Measurements from ENCODE around the gene CRYGB. TPM values are rescaled to one million over a fixed set of nuclear protein-coding genes. Genes with fewer than 3 reads are reported as not detected.

Gene CRYGB
- total and polyA plus RNA-seq, 2 of the 13 experiments (the other 11 are each of a cell fraction or from before 2014, with no cell fraction given) = not detected

DNA sequence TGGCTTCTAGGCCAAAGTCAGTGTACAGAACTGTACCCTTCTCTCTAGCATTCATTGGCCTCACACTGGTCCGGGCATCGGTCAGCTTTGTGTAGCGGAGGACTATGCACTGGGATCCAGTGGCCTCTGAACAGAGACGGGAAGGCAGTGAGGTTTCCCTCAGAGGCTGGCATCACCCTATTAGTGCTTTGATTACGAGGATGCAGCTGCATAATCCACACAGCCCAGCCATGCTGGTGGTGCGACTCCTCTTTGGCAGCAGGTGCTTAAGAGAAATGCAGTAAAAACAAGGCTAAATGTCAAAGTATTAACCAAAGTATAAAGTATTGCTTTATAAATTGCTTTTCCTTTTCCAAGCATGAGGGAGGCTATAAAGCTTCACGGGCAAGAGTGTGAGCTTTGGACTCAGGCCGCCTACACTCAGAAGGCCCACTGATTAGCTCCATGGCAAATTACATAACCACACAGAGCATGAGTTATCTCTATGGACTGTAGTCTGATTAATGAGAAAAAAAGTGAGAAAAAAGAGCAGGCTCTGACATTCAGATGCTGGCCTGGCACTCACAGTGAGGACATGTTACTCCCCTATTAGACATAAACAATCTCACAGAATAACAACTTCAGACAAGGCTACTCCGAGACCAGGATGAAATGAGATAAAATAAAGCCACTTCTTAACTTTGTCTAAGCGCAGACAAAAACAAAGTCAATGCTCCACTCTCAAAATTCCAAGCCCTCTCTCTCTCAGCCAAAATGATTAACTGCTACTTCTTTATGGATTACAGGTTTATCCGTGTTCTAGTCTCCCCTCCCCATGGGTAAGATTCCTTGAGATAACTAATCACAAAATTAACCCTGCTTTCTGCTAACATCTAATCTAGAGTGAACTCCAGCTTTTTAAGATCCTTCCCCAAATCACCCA lies 9.9 kb downstream of the CRYGB start (continued):
- TF ChIP-seq, protein P1, sequence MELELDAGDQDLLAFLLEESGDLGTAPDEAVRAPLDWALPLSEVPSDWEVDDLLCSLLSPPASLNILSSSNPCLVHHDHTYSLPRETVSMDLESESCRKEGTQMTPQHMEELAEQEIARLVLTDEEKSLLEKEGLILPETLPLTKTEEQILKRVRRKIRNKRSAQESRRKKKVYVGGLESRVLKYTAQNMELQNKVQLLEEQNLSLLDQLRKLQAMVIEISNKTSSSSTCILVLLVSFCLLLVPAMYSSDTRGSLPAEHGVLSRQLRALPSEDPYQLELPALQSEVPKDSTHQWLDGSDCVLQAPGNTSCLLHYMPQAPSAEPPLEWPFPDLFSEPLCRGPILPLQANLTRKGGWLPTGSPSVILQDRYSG (CRISPR knock-in tag; IDR thresholded peaks at IDR 0.05) = no peak
- TF ChIP-seq ZNF333 (CRISPR knock-in tag; IDR thresholded peaks at IDR 0.05; ENCODE audit: borderline replicate concordance) = no peak
- TF ChIP-seq PTBP1 (IDR thresholded peaks at IDR 0.05; ENCODE audit: low read depth, low read length, poor library complexity, severe bottlenecking) = no peak
- no peak for TF ChIP-seq KMT2A (CRISPR knock-in tag; IDR thresholded peaks at IDR 0.05)
- TF ChIP-seq SAP130 (CRISPR knock-in tag; IDR thresholded peaks at IDR 0.05; ENCODE audit: low read depth) = peak; percentile 66
- TF ChIP-seq ZNF337 (CRISPR knock-in tag; IDR thresholded peaks at IDR 0.05; ENCODE audit: borderline replicate concordance, low read depth) = no peak
- TF ChIP-seq RARG (CRISPR knock-in tag; IDR thresholded peaks at IDR 0.05; ENCODE audit: low read depth) = no peak
- TF ChIP-seq, protein P2, sequence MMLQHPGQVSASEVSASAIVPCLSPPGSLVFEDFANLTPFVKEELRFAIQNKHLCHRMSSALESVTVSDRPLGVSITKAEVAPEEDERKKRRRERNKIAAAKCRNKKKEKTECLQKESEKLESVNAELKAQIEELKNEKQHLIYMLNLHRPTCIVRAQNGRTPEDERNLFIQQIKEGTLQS (CRISPR knock-in tag; IDR thresholded peaks at IDR 0.05) = no peak
- no peak; the same call in 1 of the 2 replicates for TF ChIP-seq GATA4 (IDR thresholded peaks at IDR 0.05; ENCODE audit: borderline replicate concordance, low read depth)
- no peak for TF ChIP-seq RBM39 (IDR thresholded peaks at IDR 0.05; ENCODE audit: low read depth, low read length, poor library complexity, severe bottlenecking)
- TF ChIP-seq PRMT3 (CRISPR knock-in tag; IDR thresholded peaks at IDR 0.05; ENCODE audit: borderline replicate concordance, low read depth) = no peak
- no peak for TF ChIP-seq HOXD1 (CRISPR knock-in tag; IDR thresholded peaks at IDR 0.05)
- no peak for TF ChIP-seq TOE1 (CRISPR knock-in tag; IDR thresholded peaks at IDR 0.05)
- TF ChIP-seq, protein P3, sequence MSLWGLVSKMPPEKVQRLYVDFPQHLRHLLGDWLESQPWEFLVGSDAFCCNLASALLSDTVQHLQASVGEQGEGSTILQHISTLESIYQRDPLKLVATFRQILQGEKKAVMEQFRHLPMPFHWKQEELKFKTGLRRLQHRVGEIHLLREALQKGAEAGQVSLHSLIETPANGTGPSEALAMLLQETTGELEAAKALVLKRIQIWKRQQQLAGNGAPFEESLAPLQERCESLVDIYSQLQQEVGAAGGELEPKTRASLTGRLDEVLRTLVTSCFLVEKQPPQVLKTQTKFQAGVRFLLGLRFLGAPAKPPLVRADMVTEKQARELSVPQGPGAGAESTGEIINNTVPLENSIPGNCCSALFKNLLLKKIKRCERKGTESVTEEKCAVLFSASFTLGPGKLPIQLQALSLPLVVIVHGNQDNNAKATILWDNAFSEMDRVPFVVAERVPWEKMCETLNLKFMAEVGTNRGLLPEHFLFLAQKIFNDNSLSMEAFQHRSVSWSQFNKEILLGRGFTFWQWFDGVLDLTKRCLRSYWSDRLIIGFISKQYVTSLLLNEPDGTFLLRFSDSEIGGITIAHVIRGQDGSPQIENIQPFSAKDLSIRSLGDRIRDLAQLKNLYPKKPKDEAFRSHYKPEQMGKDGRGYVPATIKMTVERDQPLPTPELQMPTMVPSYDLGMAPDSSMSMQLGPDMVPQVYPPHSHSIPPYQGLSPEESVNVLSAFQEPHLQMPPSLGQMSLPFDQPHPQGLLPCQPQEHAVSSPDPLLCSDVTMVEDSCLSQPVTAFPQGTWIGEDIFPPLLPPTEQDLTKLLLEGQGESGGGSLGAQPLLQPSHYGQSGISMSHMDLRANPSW (CRISPR knock-in tag; IDR thresholded peaks at IDR 0.05; ENCODE audit: borderline replicate concordance) = no peak
- no peak for TF ChIP-seq MXI1 (IDR thresholded peaks at IDR 0.05; ENCODE audit: borderline replicate concordance, low read depth, low read length)
- TF ChIP-seq ZFY (CRISPR knock-in tag; IDR thresholded peaks at IDR 0.05) = no peak
- peak; percentile 68; the same call in 1 of the 2 replicates for TF ChIP-seq ZNF335 (CRISPR knock-in tag; IDR thresholded peaks at IDR 0.05)
- TF ChIP-seq, protein P4, sequence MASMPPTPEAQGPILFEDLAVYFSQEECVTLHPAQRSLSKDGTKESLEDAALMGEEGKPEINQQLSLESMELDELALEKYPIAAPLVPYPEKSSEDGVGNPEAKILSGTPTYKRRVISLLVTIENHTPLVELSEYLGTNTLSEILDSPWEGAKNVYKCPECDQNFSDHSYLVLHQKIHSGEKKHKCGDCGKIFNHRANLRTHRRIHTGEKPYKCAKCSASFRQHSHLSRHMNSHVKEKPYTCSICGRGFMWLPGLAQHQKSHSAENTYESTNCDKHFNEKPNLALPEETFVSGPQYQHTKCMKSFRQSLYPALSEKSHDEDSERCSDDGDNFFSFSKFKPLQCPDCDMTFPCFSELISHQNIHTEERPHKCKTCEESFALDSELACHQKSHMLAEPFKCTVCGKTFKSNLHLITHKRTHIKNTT (CRISPR knock-in tag; IDR thresholded peaks at IDR 0.05) = no peak
- TF ChIP-seq, protein P5, sequence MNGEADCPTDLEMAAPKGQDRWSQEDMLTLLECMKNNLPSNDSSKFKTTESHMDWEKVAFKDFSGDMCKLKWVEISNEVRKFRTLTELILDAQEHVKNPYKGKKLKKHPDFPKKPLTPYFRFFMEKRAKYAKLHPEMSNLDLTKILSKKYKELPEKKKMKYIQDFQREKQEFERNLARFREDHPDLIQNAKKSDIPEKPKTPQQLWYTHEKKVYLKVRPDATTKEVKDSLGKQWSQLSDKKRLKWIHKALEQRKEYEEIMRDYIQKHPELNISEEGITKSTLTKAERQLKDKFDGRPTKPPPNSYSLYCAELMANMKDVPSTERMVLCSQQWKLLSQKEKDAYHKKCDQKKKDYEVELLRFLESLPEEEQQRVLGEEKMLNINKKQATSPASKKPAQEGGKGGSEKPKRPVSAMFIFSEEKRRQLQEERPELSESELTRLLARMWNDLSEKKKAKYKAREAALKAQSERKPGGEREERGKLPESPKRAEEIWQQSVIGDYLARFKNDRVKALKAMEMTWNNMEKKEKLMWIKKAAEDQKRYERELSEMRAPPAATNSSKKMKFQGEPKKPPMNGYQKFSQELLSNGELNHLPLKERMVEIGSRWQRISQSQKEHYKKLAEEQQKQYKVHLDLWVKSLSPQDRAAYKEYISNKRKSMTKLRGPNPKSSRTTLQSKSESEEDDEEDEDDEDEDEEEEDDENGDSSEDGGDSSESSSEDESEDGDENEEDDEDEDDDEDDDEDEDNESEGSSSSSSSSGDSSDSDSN (CRISPR knock-in tag; IDR thresholded peaks at IDR 0.05) = no peak
- no peak for TF ChIP-seq MBNL3 (CRISPR knock-in tag; conservative IDR thresholded peaks at IDR 0.05)
- no peak for TF ChIP-seq ZNF33B (CRISPR knock-in tag; IDR thresholded peaks at IDR 0.05)
- TF ChIP-seq RCOR2 (CRISPR knock-in tag; IDR thresholded peaks at IDR 0.05) = 0 out of 2 replicates have a peak, but pooled peaks have one; percentile 35

Data from HepG2 (cell line).